ENCODE measurements around the gene MORF4L2. TPM values are rescaled to one million over a fixed set of nuclear protein-coding genes. Genes with fewer than 3 reads are reported as not detected.
"Not testable (repeated sequence)": the region's sequence is repeated elsewhere in the genome, so short reads cannot be mapped to it uniquely, and the experiment has no call there.

MORF4L2 gene
- polyA plus RNA-seq, 1 of the 3 experiments (the other 2 are of a cell fraction), result 221 TPM

GRCh38 chrX:103666202-103667107 is 20.0 kb downstream of the MORF4L2 start:
- no peaks in the 10 kb centered on the region for H4K20me1 ChIP-seq (ENCODE audit: insufficient read depth)
- H3K4me1 ChIP-seq (ENCODE audit: control insufficient read depth in 1 of 2, insufficient read depth in 2 of 2, low read depth in 1 of 2, low read length in 1 of 2), result peaks cover 0 to 3% of the 10 kb centered on the region in 2 experiments; a peak in 1 of 4 replicates
- POLR2A ChIA-PET, result no interaction called here
- H3K9ac ChIP-seq, result no peak overlapping the region
- peaks cover 12% of the 10 kb centered on the region; the same call in 1 of the 2 replicates for H3K27me3 ChIP-seq (ENCODE audit: insufficient read depth)
- no peaks in the 10 kb centered on the region for H3K9me2 ChIP-seq
- H3K4me3 ChIP-seq (ENCODE audit: low read depth in 2 of 2, low read length in 1 of 2), result no peak overlapping the region
- no peak overlapping the region for H2AFZ ChIP-seq (ENCODE audit: low read depth)
- H3K4me2 ChIP-seq, result no peak overlapping the region
- 57% methylated on average over 3 of the region's 3 CpGs for WGBS (ENCODE audit: low lambda C conversion rate)
- TF ChIP-seq GATA2 (CRISPR knock-in tag; IDR thresholded peaks at IDR 0.05) (peak; percentile 52), RFX5 (IDR thresholded peaks at IDR 0.05; ENCODE audit: low read length) (no peak)
- no peaks in the 10 kb centered on the region for H3K36me3 ChIP-seq (replicated peaks in 1 of 2; ENCODE audit: control insufficient read depth in 1 of 2, insufficient read depth in 2 of 2, low read length in 1 of 2)
- H3F3A ChIP-seq (replicated peaks; ENCODE audit: insufficient read depth), result peaks cover 4% of the 10 kb centered on the region
- peak; percentile 16 for DNase-seq
- H3K79me2 ChIP-seq (ENCODE audit: insufficient read depth), result no peaks in the 10 kb centered on the region
- no peaks in the 10 kb centered on the region for H3K9me3 ChIP-seq
- H3K27ac ChIP-seq (ENCODE audit: low read depth in 2 of 2, low read length in 1 of 2), result no peak overlapping the region
- CTCF ChIA-PET, result interaction anchor here (0.8 to 1.4 kb wide), 2 partner anchors 12 to 37 kb away, joined by 3 to 7 read pairs; partner anchors contain the start of gene TCEAL1

GRCh38 chrX:103663981-103664762 is 22.3 kb downstream of the MORF4L2 start:
- Histone ChIP-seq H3K27ac (ENCODE audit: low read depth in 2 of 2, low read length in 1 of 2) (no peak overlapping the region), H3K4me2 (no peak overlapping the region), H3K36me3 (replicated peaks in 1 of 2; ENCODE audit: control insufficient read depth in 1 of 2, insufficient read depth in 2 of 2, low read length in 1 of 2) (no peaks in the 10 kb centered on the region), H3K4me3 (ENCODE audit: low read depth in 2 of 2, low read length in 1 of 2) (no peak overlapping the region), H3F3A (replicated peaks; ENCODE audit: insufficient read depth) (peaks cover 4% of the 10 kb centered on the region), H4K20me1 (ENCODE audit: insufficient read depth) (no peaks in the 10 kb centered on the region), H3K27me3 (ENCODE audit: insufficient read depth) (peaks cover 16% of the 10 kb centered on the region; the same call in 1 of the 2 replicates), H3K9me2 (no peaks in the 10 kb centered on the region), H3K79me2 (ENCODE audit: insufficient read depth) (no peaks in the 10 kb centered on the region), H2AFZ (ENCODE audit: low read depth) (no peak overlapping the region), H3K9ac (no peak overlapping the region), H3K9me3 (no peaks in the 10 kb centered on the region), H3K4me1 (ENCODE audit: control insufficient read depth in 1 of 2, insufficient read depth in 2 of 2, low read depth in 1 of 2, low read length in 1 of 2) (peaks cover 0 to 3% of the 10 kb centered on the region in 2 experiments; a peak in 1 of 4 replicates)
- TF ChIP-seq JUND (IDR thresholded peaks at IDR 0.05) (no peak), CHD2 (IDR thresholded peaks at IDR 0.05; ENCODE audit: low read length, partially characterized antibody) (no peak), IRF3 (IDR thresholded peaks at IDR 0.05; ENCODE audit: low read depth, low read length) (no peak)
- WGBS (ENCODE audit: low lambda C conversion rate), result 39% methylated on average over 23 of the region's 23 CpGs
- ChIA-PET CTCF (interaction anchor here (1.3 kb wide), 1 partner anchor 34 kb away, joined by 3 read pairs; no protein-coding TSS in a partner anchor), POLR2A (no interaction called here)
- DNase-seq, result no peak

- H3K4me1 ChIP-seq (ENCODE audit: control insufficient read depth in 1 of 2, insufficient read depth in 2 of 2, low read depth in 1 of 2, low read length in 1 of 2); H3K9me2 ChIP-seq; DNase-seq; H3K27ac ChIP-seq (ENCODE audit: low read depth in 2 of 2, low read length in 1 of 2); H3K9ac ChIP-seq; H3K27me3 ChIP-seq (ENCODE audit: insufficient read depth); H3K4me2 ChIP-seq; H2AFZ ChIP-seq (ENCODE audit: low read depth); POLR2A ChIA-PET; H3K79me2 ChIP-seq (ENCODE audit: insufficient read depth); H3K36me3 ChIP-seq (replicated peaks in 1 of 2; ENCODE audit: control insufficient read depth in 1 of 2, insufficient read depth in 2 of 2, low read length in 1 of 2); H3K4me3 ChIP-seq (ENCODE audit: low read depth in 2 of 2, low read length in 1 of 2); H4K20me1 ChIP-seq (ENCODE audit: insufficient read depth); H3K9me3 ChIP-seq: not testable (repeated sequence)
- 68% methylated on average over 1 of the region's 2 CpGs for WGBS (ENCODE audit: low lambda C conversion rate)
- H3F3A ChIP-seq (replicated peaks; ENCODE audit: insufficient read depth), result peaks cover 16% of the 10 kb centered on the region
- CTCF ChIA-PET, result interaction anchor here (1.6 kb wide), 1 partner anchor 30 kb away, joined by 3 read pairs; no protein-coding TSS in a partner anchor
Measured at GRCh38 chrX:103659460-103659859, 27.0 kb downstream of the MORF4L2 start.
